DOHH2 (cell line): ENCODE results near the gene SEC14L1.

Experiments
- CTCF ChIP-seq: fragments of 200-600 bp; sonication (generic); IDR thresholded peaks from one replicate; pipeline ENCODE4 v1.5.1; 2014; ENCODE audit warnings: antibody characterized with exemption, mild to moderate bottlenecking, low read depth, low read length; ENCODE audit not compliant: poor library complexity, severe bottlenecking
- EZH2phosphoT487 ChIP-seq: fragments of 200-600 bp; sonication (generic); IDR thresholded peaks from 2 replicates; pipeline ENCODE4 v1.6.1; 2017; ENCODE audit warnings: borderline replicate concordance, mild to moderate bottlenecking, antibody characterized with exemption, low read length, moderate library complexity, mixed read lengths

- no peak for TF ChIP-seq CTCF
- no peak for TF ChIP-seq EZH2phosphoT487
These were observed 92.4 kb downstream of the SEC14L1 start for GRCh38 chr17:77233127-77233526.
